DMS153 treated with DMSO at 0.1 percent for 48 hours (cell line): Measurements from ENCODE around the gene ANKZF1.
A peak's percentile ranks its signal among the peaks of the same experiment; 100 is the strongest.

Experiments used
- DNase-seq: peaks from one replicate; lab custom pipeline; 2025; ENCODE audit not compliant: unreplicated experiment; lab: John Stamatoyannopoulos, UW

The ANKZF1 gene

DNA sequence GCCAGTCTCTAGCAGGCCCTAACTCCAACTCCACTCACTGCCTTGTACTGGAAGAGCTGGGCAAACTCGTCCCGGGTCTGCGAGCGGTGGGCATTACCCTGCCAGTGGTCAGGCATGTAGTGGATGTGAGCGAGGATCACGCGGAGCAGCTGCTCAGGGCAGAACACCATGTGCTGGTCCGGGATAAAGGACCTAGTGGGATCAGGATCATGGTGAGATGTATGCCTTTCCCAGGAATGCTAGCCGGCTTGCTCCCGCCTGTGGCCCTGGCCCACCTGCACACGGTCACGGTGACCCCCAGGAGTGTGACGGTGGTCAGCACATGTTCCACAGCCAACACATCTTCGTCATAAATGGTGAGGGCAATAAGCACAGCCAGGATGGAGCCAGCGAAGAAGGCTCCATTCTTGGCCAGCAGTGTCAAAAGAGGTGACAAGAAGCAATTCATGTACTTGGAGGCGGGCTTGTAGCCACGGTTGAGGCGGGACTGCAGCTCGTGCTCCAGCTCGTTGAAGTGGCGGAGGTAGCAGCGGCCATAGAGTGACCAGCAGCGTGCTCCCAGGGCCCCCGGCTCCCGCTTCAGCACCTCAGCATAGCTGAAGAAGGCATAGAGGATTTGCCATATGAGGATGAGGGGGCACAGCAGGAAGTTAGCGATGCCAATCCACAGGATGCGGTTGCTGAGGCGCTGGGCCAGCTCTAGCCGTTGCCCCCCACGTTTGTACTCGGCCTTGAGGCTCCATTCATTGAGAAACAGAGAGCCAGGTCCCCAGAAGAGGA lies 5.6 kb upstream of the ANKZF1 start:
- DNase-seq = no peak

DNA sequence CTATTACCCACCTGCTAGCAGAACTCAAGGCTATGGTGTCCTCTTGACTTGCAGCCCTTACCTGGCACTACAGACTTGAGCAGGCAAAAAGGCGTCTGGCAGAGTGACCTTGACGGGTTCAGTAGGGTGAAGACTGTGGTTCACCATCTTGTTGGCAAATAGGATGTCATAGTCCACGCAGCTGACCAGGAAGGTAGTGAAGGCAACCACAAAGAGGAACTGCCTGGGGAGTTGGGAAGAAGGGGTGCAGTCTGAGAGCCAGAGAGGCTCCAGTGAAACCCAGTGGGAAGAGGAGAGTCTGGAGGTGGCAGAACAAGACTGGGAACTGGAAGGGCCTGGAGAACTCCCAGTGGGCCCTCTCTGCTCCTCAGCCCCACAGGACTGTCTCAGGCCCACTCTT lies 4.3 kb upstream of the ANKZF1 start:
- no peak for DNase-seq

GRCh38 chr2:219228041-219228910 lies 1.3 kb upstream of the ANKZF1 start:
- DNase-seq = no peak

DNA sequence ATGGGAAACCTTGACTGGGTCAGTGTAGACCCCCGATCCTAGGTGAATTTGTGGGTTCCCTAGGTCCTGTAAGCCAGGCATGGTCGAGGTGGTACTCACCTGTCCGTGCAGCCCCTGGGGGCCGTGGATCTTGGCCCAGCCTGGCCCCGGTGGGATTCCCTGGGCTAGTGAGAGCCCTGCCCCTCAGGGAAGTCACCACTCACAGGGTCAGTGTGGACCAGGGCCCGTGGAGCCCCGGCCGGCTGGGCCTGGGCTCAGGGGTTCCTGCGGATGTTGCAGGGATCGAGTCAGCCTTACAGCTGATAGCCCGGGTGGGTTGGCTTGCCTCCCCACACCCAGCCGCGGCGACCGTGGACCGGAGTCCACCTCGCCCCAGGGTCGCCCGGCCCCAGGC lies 698 bp upstream of the ANKZF1 start:
- DNase-seq = no peak

DNA sequence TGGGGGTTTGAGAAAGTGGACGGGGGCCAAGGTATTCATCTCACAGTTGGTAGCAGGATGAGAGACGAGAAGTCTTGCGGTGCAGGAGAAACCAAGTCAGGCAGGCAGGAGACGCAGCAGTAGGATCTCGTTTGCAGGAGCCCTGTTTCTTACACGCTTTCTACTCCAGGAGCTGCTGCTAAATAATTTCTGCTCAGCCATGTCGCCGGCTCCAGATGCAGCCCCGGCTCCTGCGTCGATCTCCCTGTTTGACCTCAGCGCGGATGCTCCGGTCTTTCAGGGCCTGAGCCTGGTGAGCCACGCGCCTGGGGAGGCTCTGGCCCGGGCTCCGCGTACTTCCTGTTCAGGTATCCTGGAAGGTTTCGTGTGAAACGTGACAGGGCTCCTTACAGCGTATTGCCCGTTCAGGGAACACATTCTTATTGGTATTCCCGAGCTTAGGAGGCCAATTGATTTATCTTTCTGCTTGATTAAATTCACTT lies 494 bp downstream of the ANKZF1 start:
- DNase-seq = no peak

DNA sequence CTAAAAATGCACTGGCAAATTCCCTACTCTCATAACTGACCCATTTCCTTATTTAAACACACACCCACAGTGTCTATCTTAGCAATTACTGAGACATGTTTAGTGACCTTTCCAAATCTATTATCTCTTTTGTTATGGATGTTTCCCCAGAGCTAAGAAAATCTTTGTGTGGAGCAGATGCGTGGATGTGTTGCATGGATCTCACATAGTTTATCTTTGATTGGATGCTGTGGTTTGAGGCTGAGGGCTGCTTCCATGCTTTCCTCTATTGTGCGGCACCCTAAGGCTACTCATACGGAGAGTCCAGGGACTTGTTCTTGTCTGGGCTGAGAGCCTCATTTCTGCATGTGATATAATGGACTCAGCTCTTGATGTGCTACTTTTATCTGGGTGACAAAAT lies 4.7 kb downstream of the ANKZF1 start:
- DNase-seq = no peak

GRCh38 chr2:219243291-219243761 lies 13.7 kb downstream of the ANKZF1 start:
- DNase-seq = no peak

- no peak for DNase-seq
These were observed 15.2 kb downstream of the ANKZF1 start for GRCh38 chr2:219244789-219245147.

- DNase-seq = peak; percentile 54
These were observed 15.7 kb downstream of the ANKZF1 start, which contains the start of the genes GLB1L and STK16 for GRCh38 chr2:219245148-219245898. GLB1L (minus strand) TSS chr2:219245444; CDS start chr2:219243573, 1,871 bp downstream. STK16 (plus strand) TSS chr2:219245479; CDS start chr2:219246000, 521 bp downstream.

- DNase-seq = no peak
These were observed 16.3 kb downstream of the ANKZF1 start for GRCh38 chr2:219245899-219246230.

DNA sequence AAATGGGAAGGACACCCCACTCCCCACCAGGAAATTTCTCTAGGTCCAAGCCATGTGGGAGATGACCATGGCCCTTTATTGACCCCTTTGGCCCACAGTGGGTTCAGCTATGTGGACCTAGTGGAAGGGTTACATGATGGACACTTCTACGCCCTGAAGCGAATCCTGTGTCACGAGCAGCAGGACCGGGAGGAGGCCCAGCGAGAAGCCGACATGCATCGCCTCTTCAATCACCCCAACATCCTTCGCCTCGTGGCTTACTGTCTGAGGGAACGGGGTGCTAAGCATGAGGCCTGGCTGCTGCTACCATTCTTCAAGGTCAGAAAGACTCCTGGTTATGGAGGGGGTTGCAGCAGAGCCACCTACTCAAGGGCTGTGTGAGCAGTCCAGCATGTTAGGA lies 17.0 kb downstream of the ANKZF1 start:
- no peak for DNase-seq

- DNase-seq = no peak
These were observed 18.4 kb downstream of the ANKZF1 start for GRCh38 chr2:219247678-219248642.

DNA sequence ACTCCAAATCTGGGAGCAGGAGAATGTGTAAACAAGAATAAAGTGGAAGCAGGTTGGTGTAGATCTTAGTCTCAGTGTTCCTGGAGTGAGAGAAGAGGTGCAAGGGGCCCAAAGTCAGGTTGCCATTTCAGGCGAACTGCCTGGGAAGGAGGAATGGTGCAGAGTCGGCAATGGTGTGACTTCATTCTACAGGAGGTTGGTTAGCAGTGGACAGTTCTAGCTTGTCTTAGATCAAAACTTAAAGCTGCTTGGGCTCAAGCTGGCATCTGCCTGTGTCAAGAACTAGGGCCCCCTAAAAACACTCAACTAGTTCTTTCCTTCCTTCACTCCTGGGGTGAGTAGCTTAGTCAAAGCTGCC lies 19.2 kb downstream of the ANKZF1 start:
- no peak for DNase-seq

- DNase-seq = peak; percentile 97
These were observed 19.8 kb downstream of the ANKZF1 start for GRCh38 chr2:219249203-219249980.

GRCh38 chr2:219250049-219250781 lies 20.6 kb downstream of the ANKZF1 start:
- no peak for DNase-seq

GRCh38 chr2:219251656-219252055 lies 22.1 kb downstream of the ANKZF1 start:
- DNase-seq = no peak

DNA sequence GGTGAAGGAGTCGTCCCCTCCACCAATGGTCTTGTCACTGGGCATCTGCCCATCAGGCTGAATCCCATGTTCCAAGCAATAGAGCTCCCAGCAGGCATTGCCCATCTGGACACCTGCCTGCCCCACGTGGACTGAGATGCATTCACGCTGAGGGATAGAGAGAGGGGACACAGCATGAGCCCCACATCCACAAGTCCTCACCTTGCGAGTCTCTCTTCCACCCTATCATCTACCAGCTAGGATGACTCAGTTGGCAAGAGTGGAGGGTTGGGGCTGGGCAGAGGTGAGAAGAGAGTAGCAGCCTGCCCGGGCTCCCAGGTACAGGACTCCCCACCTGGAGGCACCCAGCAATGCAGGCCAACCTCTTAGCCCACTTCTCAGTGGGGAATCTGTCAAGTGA lies 22.5 kb downstream of the ANKZF1 start:
- DNase-seq = no peak

GRCh38 chr2:219252570-219252899 lies 22.9 kb downstream of the ANKZF1 start:
- DNase-seq = no peak
